Gastrocnemius medialis (tissue), 4 donors: Measurements from ENCODE around the gene ACYP2. TPM values are rescaled to one million over a fixed set of nuclear protein-coding genes. Genes with fewer than 3 reads are reported as not detected.
"Not testable (repeated sequence)": the region's sequence is repeated elsewhere in the genome, so short reads cannot be mapped to it uniquely, and the experiment has no call there.

Source experiments
- ATAC-seq, 2 donors: fragments of 150-250 bp; one replicate each; pipeline ENCODE4 v1.9.1; 2016
- DNase-seq, 2 donors: peaks; one replicate each; pipeline ENCODE4 v3.0.0-alpha.2; 2019
- H3K27ac ChIP-seq, 4 donors: fragments of 200-600 bp; sonication (generic); 1 replicate in 1 of 4; 2 replicates in 3 of 4; pipeline ENCODE4 v1.5.1; 2016 to 2018; ENCODE audit warnings: mild to moderate bottlenecking in 2 of 4, moderate library complexity in 1 of 4
- H3K27me3 ChIP-seq, 3 donors: fragments of 200-600 bp; sonication (generic) in 2 of 3; 1 replicate in 1 of 3; 2 replicates in 2 of 3; pipeline versions ENCODE4 v1.5.1 to v1.6.0; 2016 to 2019; ENCODE audit warnings: mild to moderate bottlenecking in 1 of 3, moderate library complexity in 1 of 3
- H3K36me3 ChIP-seq, 2 donors: fragments of 200-600 bp; sonication (generic) in 1 of 2; one replicate each; pipeline ENCODE4 v1.5.1; 2017 to 2018
- H3K4me1 ChIP-seq, 2 donors: fragments of 200-600 bp; sonication (generic) in 1 of 2; one replicate each; pipeline ENCODE4 v1.5.1; 2016 to 2017; ENCODE audit warnings: mild to moderate bottlenecking in 2 of 2
- H3K4me3 ChIP-seq, 4 donors: fragments of 200-600 bp; sonication (generic) in 3 of 4; 1 replicate in 1 of 4; 2 replicates in 3 of 4; pipeline ENCODE4 v1.5.1; 2016 to 2019; ENCODE audit warnings: mild to moderate bottlenecking in 2 of 4
- H3K9me3 ChIP-seq, 3 donors: fragments of 200-600 bp; sonication (generic) in 2 of 3; 1 replicate in 1 of 3; 2 replicates in 2 of 3; pipeline ENCODE4 v1.5.1; 2016 to 2019
- CTCF ChIP-seq, 5 experiments: fragments of 450-650 bp in 3 of 5; fragments of 200-600 bp in 2 of 5; sonication (generic) in 2 of 5; IDR thresholded peaks in 4 of 5; conservative IDR thresholded peaks in 1 of 5; 1 replicate in 4 of 5; 2 replicates in 1 of 5; pipeline ENCODE4 v1.5.1; 2016 to 2019; ENCODE audit warnings: antibody characterized with exemption in 5 of 5, mild to moderate bottlenecking in 3 of 5, moderate library complexity in 3 of 5
- POLR2A ChIP-seq, 2 donors: fragments of 450-650 bp; IDR thresholded peaks; one replicate each; pipeline ENCODE4 v1.6.1; 2017; ENCODE audit warnings: antibody characterized with exemption in 2 of 2, mild to moderate bottlenecking in 2 of 2, moderate library complexity in 2 of 2
- in situ Hi-C, 4 donors: fragments of 200-750 bp; cut with MboI; loops; one replicate each; pipeline versions ENCODE4 v1.15.0 to v1.8.0; 2017; ENCODE audit warnings: low sequenced_read_pairs in 4 of 4
- intact Hi-C: fragments of 100-400 bp; cut with DNase I; formaldehyde crosslinking; loops from one replicate; pipeline ENCODE4 v1.15.1; 2023; ENCODE audit warnings: low total_unique reads
- total RNA-seq, 4 donors: library from RNA; depleted of rRNA; stranded (reverse); fragments of >200 nt; gene quantifications; one replicate each; pipeline versions ENCODE4 v1.1.0 to v1.2.3, GENCODE V29; 2016

ACYP2 gene
- total RNA-seq, 4 donors from 2014 or later = 52.9 to 121 (median 107) TPM

GRCh38 chr2:54109848-54110247 lies 5.6 kb upstream of the ACYP2 start:
- no peaks in the 10 kb centered on the region for H3K9me3 ChIP-seq
- H3K4me3 ChIP-seq = no peak overlapping the region
- DNase-seq = no peak
- in situ Hi-C loops (loop anchor here (10.0 to 25.0 kb wide), 6 partner anchors 135 to 927 kb away; partner anchors contain the start of genes EML6 (in 1 of the 4) and PSME4 (in 1 of the 4)), intact Hi-C loops (loop anchor here (10.0 kb wide), 2 partner anchors 345 to 405 kb away; partner anchors contain the start of gene SPTBN1)
- H3K27me3 ChIP-seq = no peaks in the 10 kb centered on the region
- ATAC-seq = no peak
- TF ChIP-seq POLR2A (IDR thresholded peaks at IDR 0.05) = no peak
- TF ChIP-seq CTCF (IDR thresholded peaks at IDR 0.05 in 4 of 5, conservative IDR thresholded peaks at IDR 0.05 in 1 of 5) = no peak
- peaks cover 13 to 15% of the 10 kb centered on the region in 2 donors for H3K4me1 ChIP-seq
- H3K27ac ChIP-seq = no peak overlapping the region
- H3K36me3 ChIP-seq = no peaks in the 10 kb centered on the region

GRCh38 chr2:54114479-54114878 lies 936 bp upstream of the ACYP2 start:
- in situ Hi-C loops = loop anchor here in 3 of 4 donors (10.0 to 25.0 kb wide), 5 partner anchors 140 to 923 kb away; partner anchors contain the start of genes EML6 (in 1 of the 3) and PSME4 (in 1 of the 3)
- Histone ChIP-seq H3K4me1 (peaks cover 10 to 16% of the 10 kb centered on the region in 2 donors), H3K4me3 (peak overlapping the region; percentile 70 to 89 (median 76)), H3K27ac (peak overlapping the region; percentile 97 to 99 (median 98))
- H3K36me3 ChIP-seq, ATAC-seq, H3K27me3 ChIP-seq, H3K9me3 ChIP-seq, DNase-seq: not testable (repeated sequence)
- intact Hi-C loops = loop anchor here (2.0 to 10.0 kb wide), 2 partner anchors 144 to 340 kb away; partner anchors contain the start of genes PSME4 and SPTBN1

- Histone ChIP-seq H3K4me1 (peaks cover 10 to 16% of the 10 kb centered on the region in 2 donors), H3K27ac (peak overlapping the region; percentile 97 to 99 (median 98)), H3K9me3 (no peaks in the 10 kb centered on the region), H3K27me3 (no peaks in the 10 kb centered on the region), H3K4me3 (peak overlapping the region; percentile 70 to 89 (median 76)), H3K36me3 (no peaks in the 10 kb centered on the region)
- intact Hi-C loops (loop anchor here (2.0 to 10.0 kb wide), 4 partner anchors 144 to 607 kb away; partner anchors contain the start of genes EML6, PSME4 and SPTBN1), in situ Hi-C loops (loop anchor here in 3 of 4 donors (10.0 to 25.0 kb wide), 5 partner anchors 140 to 922 kb away; partner anchors contain the start of genes EML6 (in 1 of the 3) and PSME4 (in 1 of the 3))
- TF ChIP-seq CTCF (IDR thresholded peaks at IDR 0.05 in 4 of 5, conservative IDR thresholded peaks at IDR 0.05 in 1 of 5) = no peak
- TF ChIP-seq POLR2A (IDR thresholded peaks at IDR 0.05) = no peak
- peak in 1 of 2 donors; percentile 0 for ATAC-seq
- DNase-seq = no peak
These were observed 505 bp upstream of the ACYP2 start for GRCh38 chr2:54114936-54115283.

GRCh38 chr2:54116598-54116997 lies 1.2 kb downstream of the ACYP2 start:
- not testable (repeated sequence) for H3K27me3 ChIP-seq, ATAC-seq, H3K36me3 ChIP-seq, H3K9me3 ChIP-seq
- Histone ChIP-seq H3K4me3 (peak overlapping the region in 3 of 4 donors; percentile 70 to 89 (median 79)), H3K27ac (peak overlapping the region; percentile 97 to 99 (median 98)), H3K4me1 (peaks cover 13 to 24% of the 10 kb centered on the region in 2 donors)
- TF ChIP-seq CTCF (IDR thresholded peaks at IDR 0.05 in 4 of 5, conservative IDR thresholded peaks at IDR 0.05 in 1 of 5) = peak in 1 of 5 experiments; percentile 3
- intact Hi-C loops (loop anchor here (5.0 to 10.0 kb wide), 3 partner anchors 216 to 606 kb away; partner anchors contain the start of genes EML6 and SPTBN1), in situ Hi-C loops (loop anchor here in 3 of 4 donors (10.0 to 25.0 kb wide), 5 partner anchors 142 to 921 kb away; partner anchors contain the start of genes EML6 (in 1 of the 3) and PSME4 (in 1 of the 3))
- DNase-seq = peak in 1 of 2 donors; percentile 46

- peak overlapping the region; percentile 78 to 90 (median 88) for H3K27ac ChIP-seq
- TF ChIP-seq CTCF (IDR thresholded peaks at IDR 0.05 in 4 of 5, conservative IDR thresholded peaks at IDR 0.05 in 1 of 5) = no peak
- no peak for TF ChIP-seq POLR2A (IDR thresholded peaks at IDR 0.05)
- peaks cover 33 to 39% of the 10 kb centered on the region in 2 donors for H3K4me1 ChIP-seq
- in situ Hi-C loops (loop anchor here in 3 of 4 donors (25.0 kb wide), 4 partner anchors 391 to 916 kb away; partner anchors contain the start of gene EML6 (in 1 of the 3)), intact Hi-C loops (no loop called here)
- no peaks in the 10 kb centered on the region for H3K27me3 ChIP-seq
- H3K9me3 ChIP-seq = no peaks in the 10 kb centered on the region
- no peak overlapping the region for H3K4me3 ChIP-seq
- ATAC-seq (no peak), DNase-seq (no peak)
- no peaks in the 10 kb centered on the region for H3K36me3 ChIP-seq
These were observed 5.5 kb downstream of the ACYP2 start for GRCh38 chr2:54120950-54121349.
